Measurements from ENCODE around the gene NAA60. TPM values are rescaled to one million over a fixed set of nuclear protein-coding genes. Genes with fewer than 3 reads are reported as not detected.

NAA60 gene
- total and polyA plus RNA-seq, 2 of the 13 experiments (the other 11 are each of a cell fraction or from before 2014, with no cell fraction given): 14.7 to 32.0 TPM

GRCh38 chr16:3400779-3401688, 42.4 kb upstream of the NAA60 start, which contains the start of the genes ZNF174 and ZSCAN32 (continued):
- TF ChIP-seq ATF6 (CRISPR knock-in tag; conservative IDR thresholded peaks at IDR 0.05): no peak
- peak; percentile 75 for TF ChIP-seq SKI (IDR thresholded peaks at IDR 0.05; ENCODE audit: partially characterized antibody)
- TF ChIP-seq RNF219 (CRISPR knock-in tag; IDR thresholded peaks at IDR 0.05): no peak
- no peak for TF ChIP-seq RFXAP (CRISPR knock-in tag; IDR thresholded peaks at IDR 0.05; ENCODE audit: borderline replicate concordance)
- peak; percentile 84; the same call in 1 of the 2 replicates for TF ChIP-seq TOPORS (CRISPR knock-in tag; IDR thresholded peaks at IDR 0.05)
- TF ChIP-seq HOXD1 (CRISPR knock-in tag; IDR thresholded peaks at IDR 0.05): peak; percentile 35; the same call in 1 of the 2 replicates
- peak; percentile 84 for TF ChIP-seq POLR2AphosphoS5 (IDR thresholded peaks at IDR 0.05; ENCODE audit: low read depth, low read length)
- peak; percentile 77 for TF ChIP-seq POGZ (CRISPR knock-in tag; IDR thresholded peaks at IDR 0.05)
- peak; percentile 92; the same call in 1 of the 2 replicates for TF ChIP-seq TARDBP (CRISPR knock-in tag; IDR thresholded peaks at IDR 0.05)
- TF ChIP-seq ZNF562 (CRISPR knock-in tag; IDR thresholded peaks at IDR 0.05; ENCODE audit: borderline replicate concordance): peak; percentile 46; the same call in 1 of the 2 replicates
- no peak for TF ChIP-seq MLLT10 (CRISPR knock-in tag; IDR thresholded peaks at IDR 0.05)
- peak; percentile 34 for TF ChIP-seq PHF5A (CRISPR knock-in tag; IDR thresholded peaks at IDR 0.05; ENCODE audit: low read depth, unreplicated experiment)
- peak; percentile 89; the same call in 1 of the 2 replicates for TF ChIP-seq THAP9 (CRISPR knock-in tag; IDR thresholded peaks at IDR 0.05; ENCODE audit: borderline replicate concordance)
- TF ChIP-seq ZNF552 (CRISPR knock-in tag; IDR thresholded peaks at IDR 0.05; ENCODE audit: borderline replicate concordance): peak; percentile 38
- peak; percentile 53; the same call in 1 of the 2 replicates for TF ChIP-seq JUND (CRISPR knock-in tag; IDR thresholded peaks at IDR 0.05)
- TF ChIP-seq ZNF335 (CRISPR knock-in tag; IDR thresholded peaks at IDR 0.05): no peak
- peak; percentile 93 for TF ChIP-seq ZNF598 (CRISPR knock-in tag; IDR thresholded peaks at IDR 0.05; ENCODE audit: borderline replicate concordance)
- TF ChIP-seq ZBTB2 (CRISPR knock-in tag; IDR thresholded peaks at IDR 0.05; ENCODE audit: low read depth): peak; percentile 96
- TF ChIP-seq ATF4 (CRISPR knock-in tag; IDR thresholded peaks at IDR 0.05): peak in 1 of 2 experiments; percentile 71; a peak in 2 of 4 replicates
